GOT3 (cell line): ENCODE data around the gene ANKRD53.
"Not testable (repeated sequence)": the region's sequence is repeated elsewhere in the genome, so short reads cannot be mapped to it uniquely, and the experiment has no call there.

Experiments
- DNase-seq: peaks from one replicate; lab custom pipeline; 2025; ENCODE audit warnings: mixed read lengths; lab: John Stamatoyannopoulos, UW

Gene ANKRD53

DNA sequence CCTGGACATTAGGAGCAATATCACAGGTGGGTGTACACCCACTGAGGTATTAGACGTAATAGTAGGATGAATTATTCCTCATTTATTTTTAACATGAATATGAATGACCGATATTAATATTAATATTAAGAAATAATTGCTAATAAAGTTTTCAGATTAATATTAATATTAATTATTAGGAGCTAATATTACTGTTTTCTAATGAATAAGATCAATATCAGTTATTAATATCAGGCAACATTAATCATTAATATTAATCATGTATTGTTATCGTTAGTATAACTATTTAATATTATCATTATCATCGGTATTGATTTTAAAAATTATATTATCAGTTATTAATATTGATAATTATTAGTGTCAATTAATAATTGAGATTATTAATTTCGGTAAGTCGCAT is 41.6 kb downstream of the ANKRD53 start:
- DNase-seq = not testable (repeated sequence)

DNA sequence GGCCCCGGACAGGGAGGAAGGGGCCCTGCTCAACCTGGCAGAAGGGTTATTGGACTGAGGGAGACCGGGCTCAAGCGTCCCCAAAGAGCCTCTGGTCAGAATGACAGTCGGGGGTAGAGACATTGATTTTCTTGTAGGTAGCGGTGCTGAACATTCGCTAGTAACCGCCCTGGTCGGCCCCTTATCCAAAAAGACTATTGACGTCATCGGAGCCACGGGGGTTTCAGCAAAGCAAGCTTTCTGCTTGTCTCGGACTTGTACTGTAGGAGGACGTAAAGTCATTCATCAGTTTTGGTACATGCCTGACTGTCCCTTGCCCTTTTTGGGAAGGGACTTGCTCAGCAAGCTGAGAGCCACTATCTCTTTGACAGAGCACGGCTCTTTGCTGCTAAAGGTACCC is 43.0 kb downstream of the ANKRD53 start:
- DNase-seq = not testable (repeated sequence)

DNA sequence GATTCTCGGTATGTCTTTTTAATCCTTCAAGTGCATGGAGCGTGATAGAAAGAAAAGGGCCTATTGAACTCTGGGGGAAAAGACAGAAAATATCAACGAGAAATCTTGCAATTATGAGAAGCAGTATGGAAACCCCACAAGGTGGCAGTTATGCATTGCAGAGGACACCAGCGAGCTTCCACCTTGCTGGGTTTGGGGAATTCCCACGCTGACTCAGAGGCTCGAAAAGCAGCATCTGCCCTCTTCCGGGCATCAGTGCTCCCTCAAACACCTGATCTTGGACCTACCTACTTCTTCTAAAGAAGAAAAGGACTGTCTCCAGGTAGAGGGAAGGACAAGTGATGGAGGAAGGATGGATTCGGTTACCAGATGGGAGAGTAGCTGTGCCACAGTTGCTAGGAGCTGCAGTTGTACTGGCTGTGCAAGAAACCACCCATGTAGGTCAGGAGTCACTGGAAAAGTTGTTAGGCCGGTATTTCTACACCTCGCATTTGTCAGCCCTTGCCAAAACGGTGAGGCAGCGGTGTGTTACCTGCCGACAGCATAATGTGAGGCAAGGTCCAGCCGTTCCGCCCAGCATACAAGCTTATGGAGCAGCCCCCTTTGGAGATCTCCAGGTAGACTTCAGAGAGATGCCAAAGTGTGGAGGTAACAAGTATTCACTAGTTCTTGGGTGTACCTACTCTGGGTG is 45.3 kb downstream of the ANKRD53 start:
- DNase-seq = not testable (repeated sequence)
